GM12892 (cell line): ENCODE data around the gene ADM5.

Experiments used
- DNase-seq: peaks from one replicate; pipeline ENCODE4 v3.0.0; 2011; ENCODE audit not compliant: insufficient read length
- FAIRE-seq: peaks from 2 replicates; lab custom pipeline; 2011; peaks lifted over from hg19 to GRCh38; lab: Jason Lieb, UNC
- POLR2A ChIP-seq: IDR thresholded peaks from 2 replicates; pipeline ENCODE4 v1.6.1; 2011; ENCODE audit warnings: low read depth, low read length, control low read depth
- POLR2AphosphoS5 ChIP-seq: IDR thresholded peaks from 2 replicates; pipeline ENCODE4 v1.6.1; 2011; ENCODE audit warnings: low read depth, low read length, control low read depth
- TAF1 ChIP-seq: IDR thresholded peaks from 2 replicates; pipeline ENCODE4 v1.6.1; 2011; ENCODE audit warnings: low read depth, mild to moderate bottlenecking, control low read depth, low read length, borderline replicate concordance

The ADM5 gene

GRCh38 chr19:49692147-49692506, 2.7 kb downstream of the ADM5 start:
- TF ChIP-seq POLR2AphosphoS5 (no peak), POLR2A (no peak), TAF1 (no peak)
- no peak for DNase-seq
- no peak for FAIRE-seq

DNA sequence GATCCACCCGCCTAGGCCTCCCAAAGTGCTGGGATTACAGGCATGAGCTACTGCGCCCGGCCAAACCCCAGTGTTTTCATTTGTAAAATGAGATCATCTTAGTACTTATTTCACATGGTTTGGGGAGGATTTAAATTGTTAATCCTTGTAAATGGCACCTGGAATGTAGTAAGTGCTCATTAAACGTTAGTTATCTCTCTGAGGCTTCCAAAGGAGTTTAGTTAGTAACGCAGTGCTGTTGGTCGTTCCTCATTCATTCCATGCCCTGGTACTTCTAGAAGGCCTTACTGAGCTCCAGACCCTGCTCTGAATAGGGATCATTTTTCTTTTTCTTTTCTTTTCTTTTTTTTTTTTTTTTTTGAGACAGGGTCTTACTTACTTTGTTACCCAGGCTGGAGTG, 6.7 kb downstream of the ADM5 start:
- DNase-seq (no peak), FAIRE-seq (no peak)
- TF ChIP-seq POLR2AphosphoS5 (no peak), POLR2A (no peak), TAF1 (no peak)

DNA sequence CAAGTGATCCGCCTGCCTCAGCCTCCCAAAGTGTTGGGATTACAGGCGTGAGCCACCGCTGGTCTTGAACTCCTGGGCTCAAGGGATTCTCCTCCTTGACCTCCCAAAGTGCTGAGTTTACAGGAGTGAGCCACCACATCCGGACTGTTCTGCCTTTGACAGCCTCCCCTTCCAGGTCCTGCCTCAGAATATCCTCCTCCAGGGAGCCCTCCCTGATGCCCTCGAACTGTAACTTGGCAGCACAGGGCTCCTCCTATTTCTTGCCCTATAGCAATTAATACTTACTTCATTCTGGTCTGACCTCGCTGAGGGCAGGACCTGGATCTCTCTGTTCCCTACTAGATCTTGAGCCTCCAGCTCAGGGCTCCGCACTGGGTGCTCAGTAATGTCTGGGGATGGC, 7.5 kb downstream of the ADM5 start:
- TF ChIP-seq POLR2AphosphoS5 (no peak), TAF1 (no peak), POLR2A (no peak)
- FAIRE-seq (no peak), DNase-seq (no peak)

DNA sequence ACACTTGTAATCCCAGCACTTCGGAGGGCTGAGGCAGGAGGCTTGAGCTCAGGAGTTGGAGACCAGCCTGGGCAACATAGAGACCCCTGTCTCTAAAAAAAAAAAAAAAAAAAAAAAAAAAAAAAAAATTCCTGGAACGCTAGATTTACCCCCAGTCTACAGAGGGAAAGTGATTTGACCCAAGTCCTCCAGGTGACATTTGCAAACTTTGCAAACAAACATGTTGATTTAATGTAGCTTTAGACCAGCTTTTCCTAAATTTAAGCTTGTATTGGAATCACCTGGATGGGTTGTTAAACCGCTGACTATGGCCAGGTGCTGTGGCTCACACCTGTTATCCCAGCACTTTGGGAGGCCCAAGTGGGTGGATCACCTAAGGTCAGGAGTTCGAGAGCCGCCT, 10.0 kb downstream of the ADM5 start:
- TF ChIP-seq POLR2A (no peak), POLR2AphosphoS5 (no peak), TAF1 (no peak)
- FAIRE-seq (no peak), DNase-seq (no peak)

GRCh38 chr19:49700563-49700962, 11.2 kb downstream of the ADM5 start:
- FAIRE-seq (no peak), DNase-seq (no peak)
- TF ChIP-seq POLR2AphosphoS5, result no peak
- TF ChIP-seq TAF1, result no peak
- TF ChIP-seq POLR2A, result no peak

DNA sequence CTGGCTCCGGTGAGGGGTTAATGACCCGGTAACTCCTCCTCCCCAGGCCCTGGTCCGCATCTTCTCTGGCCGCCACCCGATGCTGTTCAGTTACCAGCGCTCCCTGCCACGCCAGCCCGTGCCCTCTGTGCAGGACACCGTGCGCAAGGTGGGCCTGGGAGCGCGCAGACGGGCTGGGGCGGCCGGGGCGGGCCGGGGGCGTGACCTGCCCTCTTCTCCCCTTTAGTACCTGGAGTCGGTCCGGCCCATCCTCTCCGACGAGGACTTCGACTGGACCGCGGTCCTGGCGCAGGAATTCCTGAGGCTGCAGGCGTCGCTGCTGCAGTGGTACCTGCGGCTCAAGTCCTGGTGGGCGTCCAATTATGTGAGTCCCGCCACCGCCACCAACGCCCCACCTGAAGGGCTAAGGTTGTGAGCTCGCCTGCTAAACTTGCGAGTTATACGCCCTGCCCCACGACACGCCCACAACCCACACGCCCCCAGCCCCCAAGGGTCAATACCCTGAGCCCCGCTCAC, 11.9 kb downstream of the ADM5 start:
- TF ChIP-seq POLR2A (no peak), POLR2AphosphoS5 (no peak), TAF1 (no peak)
- FAIRE-seq (no peak), DNase-seq (no peak)

- FAIRE-seq (no peak), DNase-seq (no peak)
- TF ChIP-seq TAF1 (no peak), POLR2A (no peak), POLR2AphosphoS5 (no peak)
Observed at GRCh38 chr19:49704888-49705642, 15.7 kb downstream of the ADM5 start.

DNA sequence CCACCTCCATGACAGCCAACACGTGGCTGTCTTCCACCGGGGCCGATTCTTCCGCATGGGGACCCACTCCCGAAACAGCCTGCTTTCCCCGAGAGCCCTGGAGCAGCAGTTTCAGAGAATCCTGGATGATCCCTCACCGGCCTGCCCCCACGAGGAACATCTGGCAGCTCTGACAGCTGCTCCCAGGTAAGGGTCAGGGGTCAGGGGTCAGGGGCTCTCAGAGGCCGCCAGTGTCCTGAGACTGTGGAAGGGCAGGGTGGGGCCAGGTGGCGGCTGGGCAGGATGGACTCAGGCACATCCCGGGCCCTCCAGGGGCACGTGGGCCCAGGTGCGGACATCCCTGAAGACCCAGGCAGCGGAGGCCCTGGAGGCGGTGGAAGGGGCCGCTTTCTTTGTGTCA, 16.5 kb downstream of the ADM5 start:
- TF ChIP-seq TAF1 (no peak), POLR2AphosphoS5 (no peak), POLR2A (no peak)
- FAIRE-seq (no peak), DNase-seq (no peak)

GRCh38 chr19:49710372-49710951, 21.1 kb downstream of the ADM5 start:
- DNase-seq, result no peak
- TF ChIP-seq POLR2A, result no peak
- no peak for FAIRE-seq

DNA sequence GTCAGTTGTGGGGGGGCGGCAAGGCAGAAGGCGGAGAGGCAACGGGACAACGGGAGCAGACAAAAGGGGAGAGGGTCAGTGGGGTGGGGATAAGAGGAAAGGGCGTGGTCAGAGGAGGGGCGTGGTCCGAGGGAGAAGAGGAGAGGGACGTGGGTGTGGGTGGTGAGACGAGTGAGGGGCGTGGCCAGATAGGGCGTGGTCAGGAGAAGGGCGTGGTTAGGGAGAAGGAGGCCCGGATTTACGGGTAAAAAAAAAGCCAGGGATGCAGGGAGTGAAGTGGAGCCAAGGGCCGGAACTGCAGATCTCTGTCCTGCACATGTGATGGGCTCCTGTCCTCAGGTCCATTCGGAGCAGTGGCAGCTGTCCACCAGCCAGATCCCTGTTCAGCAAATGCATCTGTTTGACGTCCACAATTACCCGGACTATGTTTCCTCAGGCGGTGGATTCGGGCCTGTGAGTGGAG, 23.0 kb downstream of the ADM5 start:
- TF ChIP-seq TAF1 (no peak), POLR2A (no peak)
- FAIRE-seq (no peak), DNase-seq (no peak)

GRCh38 chr19:49713236-49713845, 23.9 kb downstream of the ADM5 start:
- DNase-seq (no peak), FAIRE-seq (no peak)
- TF ChIP-seq POLR2A, result no peak
- no peak for TF ChIP-seq POLR2AphosphoS5
- TF ChIP-seq TAF1, result no peak

- no peak for TF ChIP-seq TAF1
- TF ChIP-seq POLR2A, result no peak
- no peak for TF ChIP-seq POLR2AphosphoS5
- no peak for FAIRE-seq
- no peak for DNase-seq
Observed at GRCh38 chr19:49716154-49716553, 26.8 kb downstream of the ADM5 start.
